ENCODE measurements around the gene PDE3A.
A peak's percentile ranks its signal among the peaks of the same experiment; 100 is the strongest.

PDE3A gene

GRCh38 chr12:20653871-20654270 is 285.5 kb downstream of the PDE3A start:
- Mint-ChIP-seq H3K36me3 (no peaks in the 10 kb centered on the region), H3K27ac (no peak overlapping the region), H3K4me3 (no peak overlapping the region), H3K27me3 (no peaks in the 10 kb centered on the region), H3K4me1 (no peaks in the 10 kb centered on the region), H3K9me3 (no peaks in the 10 kb centered on the region)
- no peak for ATAC-seq (replicated peaks)
- no peak for DNase-seq

- Mint-ChIP-seq H3K9me3 (peaks cover 4 to 8% of the 10 kb centered on the region in 2 donors), H3K27me3 (no peaks in the 10 kb centered on the region), H3K36me3 (no peaks in the 10 kb centered on the region), H3K4me3 (no peak overlapping the region), H3K4me1 (no peaks in the 10 kb centered on the region), H3K27ac (no peak overlapping the region)
- ATAC-seq (replicated peaks) (no peak), DNase-seq (no peak)
These were observed 288.3 kb downstream of the PDE3A start for GRCh38 chr12:20656600-20656999.

- H3K27ac Mint-ChIP-seq: no peak overlapping the region
- H3K4me3 Mint-ChIP-seq: no peak overlapping the region
- no peaks in the 10 kb centered on the region for H3K27me3 Mint-ChIP-seq
- H3K4me1 Mint-ChIP-seq: no peaks in the 10 kb centered on the region
- no peak for ATAC-seq (replicated peaks)
- peaks cover 4 to 10% of the 10 kb centered on the region in 2 donors for H3K9me3 Mint-ChIP-seq
- DNase-seq: no peak
- H3K36me3 Mint-ChIP-seq: no peaks in the 10 kb centered on the region
These were observed 289.2 kb downstream of the PDE3A start for GRCh38 chr12:20657496-20657895.

- H3K27me3 Mint-ChIP-seq: no peaks in the 10 kb centered on the region
- no peak overlapping the region for H3K4me3 Mint-ChIP-seq
- no peak overlapping the region for H3K27ac Mint-ChIP-seq
- DNase-seq (no peak), ATAC-seq (replicated peaks) (no peak)
- no peaks in the 10 kb centered on the region for H3K4me1 Mint-ChIP-seq
- H3K36me3 Mint-ChIP-seq: no peaks in the 10 kb centered on the region
- H3K9me3 Mint-ChIP-seq: peaks cover 4% of the 10 kb centered on the region in 2 donors
These were observed 313.0 kb downstream of the PDE3A start for GRCh38 chr12:20681334-20681733.

- H3K4me3 Mint-ChIP-seq: no peak within 1 kb of the TSS
- no peaks in the 10 kb centered on the region for H3K4me1 Mint-ChIP-seq
- H3K36me3 Mint-ChIP-seq: no peaks in the 10 kb centered on the region
- no peak within 1 kb of the TSS for H3K27ac Mint-ChIP-seq
- no peak for DNase-seq
- H3K27me3 Mint-ChIP-seq: no peaks in the 10 kb centered on the region
- no peaks in the 10 kb centered on the region for H3K9me3 Mint-ChIP-seq
- ATAC-seq (replicated peaks): no peak
These were observed 326.9 kb downstream of the PDE3A start, which contains the start of gene SLCO1C1 for GRCh38 chr12:20695232-20695631. TSS of gene SLCO1C1 (plus strand) at chr12:20695332. CDS start at chr12:20699577, 4,245 bp downstream.

GRCh38 chr12:20696181-20696905 is 328.0 kb downstream of the PDE3A start:
- no peaks in the 10 kb centered on the region for H3K27me3 Mint-ChIP-seq
- H3K4me1 Mint-ChIP-seq: no peaks in the 10 kb centered on the region
- no peak overlapping the region for H3K27ac Mint-ChIP-seq
- DNase-seq (no peak), ATAC-seq (replicated peaks) (no peak)
- no peaks in the 10 kb centered on the region for H3K36me3 Mint-ChIP-seq
- no peaks in the 10 kb centered on the region for H3K9me3 Mint-ChIP-seq
- no peak overlapping the region for H3K4me3 Mint-ChIP-seq

- Mint-ChIP-seq H3K27ac (no peak overlapping the region), H3K36me3 (no peaks in the 10 kb centered on the region), H3K27me3 (no peaks in the 10 kb centered on the region), H3K4me3 (no peak overlapping the region), H3K4me1 (no peaks in the 10 kb centered on the region), H3K9me3 (no peaks in the 10 kb centered on the region)
- DNase-seq: no peak
- ATAC-seq (replicated peaks): no peak
These were observed 332.8 kb downstream of the PDE3A start for GRCh38 chr12:20701106-20701505.

GRCh38 chr12:20704860-20705259 is 336.5 kb downstream of the PDE3A start:
- no peaks in the 10 kb centered on the region for H3K9me3 Mint-ChIP-seq
- H3K27me3 Mint-ChIP-seq: no peaks in the 10 kb centered on the region
- ATAC-seq (replicated peaks) (no peak), DNase-seq (no peak)
- no peaks in the 10 kb centered on the region for H3K36me3 Mint-ChIP-seq
- no peak overlapping the region for H3K27ac Mint-ChIP-seq
- no peaks in the 10 kb centered on the region for H3K4me1 Mint-ChIP-seq
- H3K4me3 Mint-ChIP-seq: no peak overlapping the region

- H3K27ac Mint-ChIP-seq: no peak overlapping the region
- no peaks in the 10 kb centered on the region for H3K27me3 Mint-ChIP-seq
- no peaks in the 10 kb centered on the region for H3K9me3 Mint-ChIP-seq
- no peaks in the 10 kb centered on the region for H3K4me1 Mint-ChIP-seq
- DNase-seq: no peak
- no peak for ATAC-seq (replicated peaks)
- H3K4me3 Mint-ChIP-seq: no peak overlapping the region
- no peaks in the 10 kb centered on the region for H3K36me3 Mint-ChIP-seq
These were observed 343.5 kb downstream of the PDE3A start for GRCh38 chr12:20711846-20712245.

GRCh38 chr12:20716037-20716436 is 347.7 kb downstream of the PDE3A start:
- Mint-ChIP-seq H3K27ac (no peak overlapping the region), H3K4me1 (no peaks in the 10 kb centered on the region), H3K36me3 (no peaks in the 10 kb centered on the region), H3K9me3 (no peaks in the 10 kb centered on the region), H3K4me3 (no peak overlapping the region), H3K27me3 (no peaks in the 10 kb centered on the region)
- DNase-seq (no peak), ATAC-seq (replicated peaks) (peak in 1 of 2 donors; percentile 27)

- Mint-ChIP-seq H3K4me3 (no peak overlapping the region), H3K36me3 (no peaks in the 10 kb centered on the region), H3K27ac (no peak overlapping the region), H3K27me3 (no peaks in the 10 kb centered on the region), H3K4me1 (no peaks in the 10 kb centered on the region), H3K9me3 (no peaks in the 10 kb centered on the region)
- DNase-seq (no peak), ATAC-seq (replicated peaks) (no peak)
These were observed 348.6 kb downstream of the PDE3A start for GRCh38 chr12:20716985-20717384.

- Mint-ChIP-seq H3K4me3 (no peak overlapping the region), H3K36me3 (no peaks in the 10 kb centered on the region), H3K9me3 (no peaks in the 10 kb centered on the region), H3K4me1 (no peaks in the 10 kb centered on the region), H3K27ac (no peak overlapping the region), H3K27me3 (no peaks in the 10 kb centered on the region)
- ATAC-seq (replicated peaks) (no peak), DNase-seq (no peak)
These were observed 350.0 kb downstream of the PDE3A start for GRCh38 chr12:20718294-20718693.

GRCh38 chr12:20722142-20722541 is 353.8 kb downstream of the PDE3A start:
- ATAC-seq (replicated peaks) (no peak), DNase-seq (no peak)
- no peaks in the 10 kb centered on the region for H3K4me1 Mint-ChIP-seq
- H3K4me3 Mint-ChIP-seq: no peak overlapping the region
- no peak overlapping the region for H3K27ac Mint-ChIP-seq
- H3K9me3 Mint-ChIP-seq: no peaks in the 10 kb centered on the region
- H3K27me3 Mint-ChIP-seq: no peaks in the 10 kb centered on the region
- H3K36me3 Mint-ChIP-seq: no peaks in the 10 kb centered on the region

- H3K36me3 Mint-ChIP-seq: no peaks in the 10 kb centered on the region
- H3K4me3 Mint-ChIP-seq: no peak overlapping the region
- no peak overlapping the region for H3K27ac Mint-ChIP-seq
- H3K4me1 Mint-ChIP-seq: no peaks in the 10 kb centered on the region
- ATAC-seq (replicated peaks) (no peak), DNase-seq (no peak)
- H3K27me3 Mint-ChIP-seq: no peaks in the 10 kb centered on the region
- peaks cover 0 to 1% of the 10 kb centered on the region in 2 donors for H3K9me3 Mint-ChIP-seq
These were observed 362.9 kb downstream of the PDE3A start for GRCh38 chr12:20731274-20731673.

All from stimulated activated naive B cell treated with anti-CD40 and anti-IgM and Interleukin-4, amounts not matched to agents 10 μg/mL and 1 μg/mL and 100 μg/mL, for 72 hours (primary cell).